HCT116 (cell line): ENCODE results near the gene SLC25A18.

Experiments used
- CTCF ChIP-seq, 3 experiments: fragments of 200-600 bp in 1 of 3; sonication (generic) in 1 of 3; IDR thresholded peaks in 2 of 3; conservative IDR thresholded peaks in 1 of 3; 2 replicates each; pipeline ENCODE4 v1.5.1; 2012 to 2017; ENCODE audit warnings: low read depth in 2 of 3, low read length in 2 of 3, antibody characterized with exemption in 1 of 3, borderline replicate concordance in 1 of 3, control low read depth in 1 of 3, mild to moderate bottlenecking in 1 of 3, mixed read lengths in 1 of 3, mixed run types in 1 of 3, moderate library complexity in 1 of 3; ENCODE audit not compliant: insufficient read depth in 1 of 3
- EGR1 ChIP-seq: IDR thresholded peaks from 2 replicates; pipeline ENCODE4 v1.6.1; 2012; ENCODE audit warnings: low read depth
- ELF1 ChIP-seq: IDR thresholded peaks from 2 replicates; pipeline ENCODE4 v1.6.1; 2012; ENCODE audit warnings: low read depth, borderline replicate concordance
- EZH2 ChIP-seq: fragments of 200-600 bp; sonication (generic); IDR thresholded peaks from 2 replicates; pipeline ENCODE4 v1.6.1; 2017; ENCODE audit warnings: antibody characterized with exemption, mixed run types
- POLR2A ChIP-seq: IDR thresholded peaks from 2 replicates; pipeline ENCODE4 v1.7.0; 2011; ENCODE audit warnings: borderline replicate concordance; ENCODE audit not compliant: insufficient read depth, insufficient read length; ENCODE audit errors: extremely low read depth
- TF ChIP-seq, protein P1 (sequence below): IDR thresholded peaks from 2 replicates; pipeline ENCODE4 v1.6.1; 2012; ENCODE audit warnings: low read depth

- TF ChIP-seq ELF1, result no peak
- TF ChIP-seq CTCF (IDR thresholded peaks at IDR 0.05 in 2 of 3, conservative IDR thresholded peaks at IDR 0.05 in 1 of 3; ENCODE audit: borderline replicate concordance in 1 of 3, insufficient read depth in 1 of 3, low read depth in 2 of 3, low read length in 2 of 3), result no peak
- TF ChIP-seq EGR1, result no peak
- TF ChIP-seq, protein P1, sequence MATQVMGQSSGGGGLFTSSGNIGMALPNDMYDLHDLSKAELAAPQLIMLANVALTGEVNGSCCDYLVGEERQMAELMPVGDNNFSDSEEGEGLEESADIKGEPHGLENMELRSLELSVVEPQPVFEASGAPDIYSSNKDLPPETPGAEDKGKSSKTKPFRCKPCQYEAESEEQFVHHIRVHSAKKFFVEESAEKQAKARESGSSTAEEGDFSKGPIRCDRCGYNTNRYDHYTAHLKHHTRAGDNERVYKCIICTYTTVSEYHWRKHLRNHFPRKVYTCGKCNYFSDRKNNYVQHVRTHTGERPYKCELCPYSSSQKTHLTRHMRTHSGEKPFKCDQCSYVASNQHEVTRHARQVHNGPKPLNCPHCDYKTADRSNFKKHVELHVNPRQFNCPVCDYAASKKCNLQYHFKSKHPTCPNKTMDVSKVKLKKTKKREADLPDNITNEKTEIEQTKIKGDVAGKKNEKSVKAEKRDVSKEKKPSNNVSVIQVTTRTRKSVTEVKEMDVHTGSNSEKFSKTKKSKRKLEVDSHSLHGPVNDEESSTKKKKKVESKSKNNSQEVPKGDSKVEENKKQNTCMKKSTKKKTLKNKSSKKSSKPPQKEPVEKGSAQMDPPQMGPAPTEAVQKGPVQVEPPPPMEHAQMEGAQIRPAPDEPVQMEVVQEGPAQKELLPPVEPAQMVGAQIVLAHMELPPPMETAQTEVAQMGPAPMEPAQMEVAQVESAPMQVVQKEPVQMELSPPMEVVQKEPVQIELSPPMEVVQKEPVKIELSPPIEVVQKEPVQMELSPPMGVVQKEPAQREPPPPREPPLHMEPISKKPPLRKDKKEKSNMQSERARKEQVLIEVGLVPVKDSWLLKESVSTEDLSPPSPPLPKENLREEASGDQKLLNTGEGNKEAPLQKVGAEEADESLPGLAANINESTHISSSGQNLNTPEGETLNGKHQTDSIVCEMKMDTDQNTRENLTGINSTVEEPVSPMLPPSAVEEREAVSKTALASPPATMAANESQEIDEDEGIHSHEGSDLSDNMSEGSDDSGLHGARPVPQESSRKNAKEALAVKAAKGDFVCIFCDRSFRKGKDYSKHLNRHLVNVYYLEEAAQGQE, result no peak
- TF ChIP-seq POLR2A, result no peak
- TF ChIP-seq EZH2, result no peak
These were observed 14.6 kb upstream of the SLC25A18 start for GRCh38 chr22:17548756-17549035.
